Endothelial cell of umbilical vein (primary cell): ENCODE measurements around the gene PXK.

Source experiments
- CTCF ChIP-seq, 2 donors: IDR thresholded peaks; 1 replicate in 1 of 2; 2 replicates in 1 of 2; pipeline ENCODE4 v1.5.1; 2011; ENCODE audit warnings: low read length in 2 of 2, mild to moderate bottlenecking in 2 of 2, moderate library complexity in 2 of 2, control low read depth in 1 of 2, inconsistent platforms in 1 of 2, low read depth in 1 of 2; ENCODE audit not compliant: insufficient read depth in 1 of 2; ENCODE audit errors: extremely low read depth in 1 of 2
- EZH2 ChIP-seq: IDR thresholded peaks from 2 replicates; pipeline ENCODE4 v1.6.1; 2012; ENCODE audit warnings: borderline replicate concordance, low read depth, mild to moderate bottlenecking, moderate library complexity, low read length, inconsistent platforms; ENCODE audit not compliant: severe bottlenecking
- GATA2 ChIP-seq: IDR thresholded peaks from 2 replicates; pipeline ENCODE4 v1.7.0; 2011; ENCODE audit warnings: low read depth, mild to moderate bottlenecking, moderate library complexity, mixed read lengths, low read length; ENCODE audit not compliant: insufficient read length, insufficient read depth
- JUN ChIP-seq: IDR thresholded peaks from 2 replicates; pipeline ENCODE4 v1.6.1; 2011; ENCODE audit warnings: borderline replicate concordance, low read depth; ENCODE audit not compliant: insufficient read length, insufficient read depth

GRCh38 chr3:58292866-58293265, 39.8 kb upstream of the PXK start:
- TF ChIP-seq EZH2 (no peak), CTCF (IDR thresholded peaks at IDR 0.05; ENCODE audit: extremely low read depth in 1 of 2, insufficient read depth in 1 of 2, low read depth in 1 of 2, low read length in 2 of 2) (no peak), GATA2 (no peak), JUN (no peak)
